HG03108 (cell line): ENCODE results near the gene PHF11.

ENCODE experiments used
- ATAC-seq: cut with Tn5 transposase; IDR thresholded peaks from one replicate; pipeline ENCODE4 v1.9.1; 2021; ENCODE audit warnings: moderate library complexity; ENCODE audit not compliant: unreplicated experiment

Gene PHF11

DNA sequence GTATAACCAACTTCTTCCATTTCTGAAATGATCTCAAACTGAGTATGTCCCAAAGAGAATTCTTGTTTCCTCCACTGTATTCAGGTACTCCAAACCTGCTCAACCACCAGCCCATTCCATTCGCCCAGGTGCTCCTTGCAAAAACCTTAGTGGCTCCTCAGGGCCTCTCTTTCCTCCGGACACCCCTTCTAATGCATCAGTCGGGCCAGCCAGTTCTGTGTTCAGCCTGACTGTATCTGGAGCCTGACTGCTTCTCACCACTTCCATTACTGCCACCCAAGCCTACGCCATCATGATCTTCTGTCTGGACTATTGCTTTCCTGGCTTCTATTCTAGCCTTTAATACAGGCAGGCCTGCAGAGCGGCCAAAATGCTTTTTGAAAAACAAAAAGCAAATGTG, 1.5 kb downstream of the PHF11 start:
- no peak for ATAC-seq

DNA sequence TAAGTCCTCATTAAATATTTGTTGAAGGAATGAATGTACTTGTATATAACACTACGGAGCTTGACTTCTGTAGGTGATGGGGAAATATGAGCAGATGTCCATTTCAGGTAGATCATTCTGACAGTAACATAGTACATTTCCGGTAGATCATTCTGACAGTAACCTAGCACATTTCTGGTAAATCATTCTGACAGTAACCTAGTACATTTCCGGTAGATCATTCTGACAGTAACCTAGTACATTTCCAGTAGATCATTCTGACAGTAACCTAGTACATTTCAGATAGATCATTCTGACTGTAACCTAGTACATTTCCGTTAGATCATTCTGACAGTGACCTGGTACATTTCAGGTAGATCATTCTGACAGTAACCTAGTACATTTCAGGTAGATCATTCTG, 2.5 kb downstream of the PHF11 start:
- no peak for ATAC-seq

DNA sequence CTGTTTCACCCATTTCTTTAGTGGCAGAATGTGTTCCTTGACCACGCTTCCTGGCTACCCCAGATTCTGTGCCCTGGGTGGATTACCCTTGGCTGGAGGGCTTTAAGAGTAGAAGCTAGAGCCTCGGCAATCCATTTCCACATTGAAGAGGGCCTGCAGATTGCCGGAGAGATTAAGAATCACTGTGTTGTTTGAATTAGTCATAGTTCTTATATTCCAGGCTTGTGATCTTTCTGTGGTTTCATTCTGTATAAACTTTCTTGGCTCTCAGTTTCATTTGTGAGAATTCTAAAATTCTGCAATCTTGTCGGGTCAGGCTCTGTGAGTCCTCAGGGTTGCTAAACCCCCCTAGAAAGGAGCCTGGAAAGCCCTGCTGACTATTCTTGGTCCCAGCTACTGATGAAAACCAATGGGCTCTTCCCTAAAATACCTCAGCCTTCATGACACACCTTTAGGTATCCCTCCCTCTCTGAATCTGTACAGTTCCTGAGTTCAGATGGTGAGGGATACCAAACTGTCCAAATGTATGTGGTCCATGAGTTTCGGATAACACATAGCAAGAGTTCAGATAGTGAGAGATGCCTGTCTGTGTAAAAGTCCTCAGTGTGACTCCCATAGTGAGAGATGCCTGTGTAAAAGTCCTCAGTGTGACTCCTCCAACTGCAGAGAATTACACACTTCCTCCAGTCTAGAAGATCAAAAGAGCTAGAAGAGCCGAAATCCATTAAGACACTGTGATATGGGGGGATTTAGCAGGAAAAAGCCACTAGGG, 4.3 kb downstream of the PHF11 start:
- ATAC-seq = no peak

DNA sequence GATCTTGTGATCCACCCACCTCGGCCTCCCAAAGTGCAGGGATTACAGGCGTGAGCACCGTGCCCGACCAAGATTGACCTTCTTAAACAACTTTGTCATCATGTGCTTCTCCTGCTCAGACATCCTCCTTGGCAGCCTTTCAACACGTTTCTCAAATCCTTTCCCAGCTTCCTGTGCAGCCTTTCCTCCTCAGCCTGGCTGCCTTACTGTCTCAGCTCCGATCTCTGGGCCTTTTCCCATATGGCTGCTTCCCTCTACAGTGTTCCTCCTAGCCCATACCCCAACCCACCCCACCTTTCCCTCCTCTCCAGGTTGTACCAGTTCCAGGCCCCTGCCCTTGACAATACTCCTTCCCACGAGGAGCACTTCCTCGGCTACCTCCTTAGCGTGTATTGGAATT, 7.2 kb downstream of the PHF11 start:
- no peak for ATAC-seq

DNA sequence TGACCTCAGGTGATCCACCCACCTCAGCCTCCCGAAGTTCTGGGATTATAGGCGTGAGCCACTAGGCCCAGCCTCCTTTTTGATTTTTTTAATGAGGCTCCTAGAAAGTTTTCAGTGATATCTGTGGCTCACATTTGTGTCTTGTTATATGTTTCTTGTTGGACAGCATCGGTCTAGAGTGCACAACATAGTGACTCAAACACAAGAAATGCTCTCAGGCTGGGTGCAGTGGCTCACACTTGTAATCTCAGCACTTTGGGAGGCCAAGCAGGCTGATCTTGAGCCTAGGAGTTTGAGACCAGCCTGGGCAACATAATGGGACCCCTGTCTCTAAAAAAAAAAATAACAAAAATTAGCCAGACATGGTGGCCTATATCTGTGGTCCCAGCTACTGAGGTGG, 8.2 kb downstream of the PHF11 start:
- no peak for ATAC-seq

DNA sequence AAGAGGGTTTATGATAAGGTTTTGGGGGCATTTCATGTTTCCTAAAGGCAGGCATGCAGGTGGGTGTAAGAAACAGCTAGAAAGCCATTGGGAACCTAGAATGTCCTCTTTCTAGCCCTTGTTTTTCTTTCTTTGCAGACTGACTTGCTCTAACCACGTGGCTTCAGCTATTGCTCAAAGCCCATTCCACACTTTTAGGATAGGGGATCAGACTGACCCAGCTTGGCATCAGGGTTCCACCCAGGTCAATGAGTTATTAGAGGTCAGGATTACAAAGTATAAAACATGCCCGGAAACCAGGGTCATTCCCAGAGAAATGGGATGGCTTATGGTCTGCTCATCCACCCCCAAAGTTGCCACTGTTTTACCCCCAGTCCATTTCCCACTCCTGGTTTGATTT, 16.8 kb downstream of the PHF11 start:
- no peak for ATAC-seq

DNA sequence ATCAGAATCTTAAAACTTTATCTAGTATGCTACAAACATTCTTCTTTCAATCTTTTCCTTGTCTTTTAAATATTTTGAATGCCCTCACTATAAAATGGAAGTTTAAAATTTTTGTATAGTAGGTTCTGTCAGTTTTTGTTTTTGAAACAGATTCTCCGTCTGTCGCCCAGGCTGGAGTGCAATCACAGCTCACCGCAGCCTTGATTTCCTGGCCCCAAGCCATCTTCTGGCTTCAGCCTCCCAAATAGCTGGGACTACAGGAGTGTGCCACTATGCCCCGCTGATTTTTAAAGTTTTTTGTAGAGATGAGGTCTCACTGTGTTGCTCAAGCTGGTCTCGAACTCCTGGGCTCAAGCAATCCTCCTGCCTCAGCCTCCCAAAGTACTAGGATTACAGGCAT, 20.7 kb downstream of the PHF11 start:
- no peak for ATAC-seq

DNA sequence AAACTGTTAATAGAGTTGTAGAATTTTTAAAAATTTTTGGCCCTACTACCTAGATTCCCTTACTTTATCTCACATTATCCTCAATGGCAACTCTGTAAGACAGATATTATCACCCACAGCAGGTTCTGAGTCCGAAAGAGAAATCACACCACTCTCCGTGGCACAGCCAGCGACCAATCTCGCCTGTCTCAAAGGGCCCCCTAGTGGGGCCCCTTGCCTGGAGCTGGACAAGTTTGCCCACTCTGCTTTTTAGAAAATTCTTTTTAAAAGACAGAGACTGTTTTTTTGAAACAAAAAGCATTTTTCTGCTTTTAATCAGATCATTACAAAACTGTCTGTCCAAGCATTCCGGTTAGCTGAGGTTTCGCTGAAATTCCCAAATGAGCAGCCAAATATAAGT, 21.7 kb downstream of the PHF11 start:
- ATAC-seq = no peak

DNA sequence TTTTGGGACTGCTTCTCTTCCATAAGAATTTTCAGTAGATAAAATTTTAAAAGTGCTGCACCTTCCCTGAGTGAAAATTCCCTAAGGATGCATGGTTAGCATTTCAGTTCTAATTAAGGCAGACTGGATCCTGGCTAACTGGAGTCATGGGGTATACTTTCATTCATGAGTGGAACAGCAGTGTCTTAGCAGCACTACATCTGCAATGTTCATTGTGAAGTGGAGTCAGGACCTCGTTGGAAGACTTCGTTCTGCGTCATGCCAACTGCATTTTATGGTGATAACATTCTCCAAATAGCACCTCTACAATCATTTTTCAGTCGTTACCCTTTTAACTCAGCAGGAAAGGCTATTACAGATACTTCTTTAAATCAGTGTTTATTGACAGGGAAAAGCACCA, 25.5 kb downstream of the PHF11 start:
- no peak for ATAC-seq

DNA sequence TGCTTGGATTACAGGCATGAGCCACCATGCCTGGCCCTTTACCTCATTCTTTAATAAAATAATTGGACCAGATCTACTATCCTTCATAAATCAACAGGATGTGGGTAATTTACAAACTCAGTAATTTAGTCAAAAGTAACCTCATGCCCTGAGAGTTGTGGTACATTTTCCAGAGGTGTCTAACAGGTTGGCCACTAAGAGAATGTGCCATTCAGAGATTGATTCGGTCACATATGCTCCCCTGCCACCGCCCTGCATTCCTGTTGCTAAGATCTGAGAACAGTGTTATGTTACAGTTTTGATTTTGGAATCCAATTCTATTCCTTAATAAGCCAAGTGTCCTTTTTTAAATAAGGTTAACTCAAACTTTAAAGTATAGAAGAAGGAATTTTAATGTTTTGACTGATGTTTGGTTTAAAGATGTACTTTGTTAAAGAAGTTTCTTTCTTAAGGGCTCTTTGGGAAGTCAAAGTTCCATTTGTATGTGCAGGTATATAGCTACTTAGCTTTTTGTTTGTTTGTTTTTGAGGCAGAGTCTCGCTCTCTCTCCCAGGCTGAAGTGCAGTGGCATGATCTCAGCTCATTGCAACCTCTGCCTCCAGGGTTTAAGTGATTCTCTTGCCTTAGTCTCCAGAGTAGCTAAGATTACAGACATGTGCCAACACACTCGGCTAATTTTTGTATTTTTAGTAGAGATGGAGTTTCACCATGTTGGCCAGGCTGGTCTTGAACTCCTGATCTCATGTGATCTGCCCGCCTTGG, 29.2 kb downstream of the PHF11 start:
- no peak for ATAC-seq

DNA sequence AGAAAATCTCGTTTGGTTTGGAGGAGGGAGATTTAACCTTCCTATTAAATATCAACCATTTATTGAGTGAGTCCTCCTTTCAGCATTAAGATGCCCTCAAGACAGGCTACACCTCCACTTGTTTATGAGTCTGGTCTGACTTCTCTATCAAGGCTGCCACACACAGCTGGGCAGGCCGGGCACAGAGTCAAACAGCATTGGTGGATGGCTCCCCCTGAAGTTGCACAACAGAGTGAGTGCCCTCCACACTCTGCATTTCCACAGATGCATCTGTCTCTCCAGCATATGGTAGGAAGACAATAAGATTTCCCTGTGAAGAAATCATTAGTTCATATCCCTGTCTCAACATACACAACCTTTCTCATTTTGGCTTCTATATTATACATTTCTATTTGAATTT, 31.4 kb downstream of the PHF11 start:
- no peak for ATAC-seq

DNA sequence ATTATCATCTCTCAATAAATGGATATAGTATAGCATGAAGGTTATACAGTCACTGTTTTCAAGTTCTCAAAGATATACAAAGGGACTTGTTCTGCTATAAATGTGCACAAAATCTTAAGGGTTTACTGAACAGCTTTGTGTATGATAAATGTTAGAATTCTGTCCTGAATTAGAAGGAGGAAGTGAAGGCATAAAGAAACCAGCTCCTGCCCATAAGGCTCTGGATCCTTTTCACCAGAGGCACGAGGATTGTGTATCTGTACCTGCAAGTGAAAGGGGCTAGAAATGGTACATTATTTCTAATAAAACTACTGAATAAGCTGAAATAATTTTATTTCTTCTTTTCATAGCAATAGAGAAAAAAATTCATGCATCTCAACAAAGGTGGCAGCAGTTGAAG, 32.4 kb downstream of the PHF11 start:
- no peak for ATAC-seq

DNA sequence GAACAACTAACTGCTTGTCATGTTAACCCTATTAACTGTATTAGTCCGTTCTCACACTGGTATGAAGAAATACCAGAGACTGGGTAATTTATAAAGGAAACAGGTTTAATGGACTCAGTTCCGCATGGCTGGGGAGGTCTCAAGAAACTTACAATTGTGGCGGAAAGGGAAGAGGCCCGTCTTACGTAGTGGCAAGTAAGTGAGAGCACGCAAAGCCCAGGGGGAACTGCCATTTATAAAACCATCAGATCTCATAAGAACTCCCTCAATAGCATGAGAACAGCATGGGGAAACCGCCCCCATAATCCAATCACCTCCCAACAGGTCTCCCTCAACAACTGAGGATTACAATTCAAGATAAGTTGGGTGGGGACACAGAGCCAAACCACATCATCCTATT, 34.7 kb downstream of the PHF11 start:
- ATAC-seq = peak; percentile 74

DNA sequence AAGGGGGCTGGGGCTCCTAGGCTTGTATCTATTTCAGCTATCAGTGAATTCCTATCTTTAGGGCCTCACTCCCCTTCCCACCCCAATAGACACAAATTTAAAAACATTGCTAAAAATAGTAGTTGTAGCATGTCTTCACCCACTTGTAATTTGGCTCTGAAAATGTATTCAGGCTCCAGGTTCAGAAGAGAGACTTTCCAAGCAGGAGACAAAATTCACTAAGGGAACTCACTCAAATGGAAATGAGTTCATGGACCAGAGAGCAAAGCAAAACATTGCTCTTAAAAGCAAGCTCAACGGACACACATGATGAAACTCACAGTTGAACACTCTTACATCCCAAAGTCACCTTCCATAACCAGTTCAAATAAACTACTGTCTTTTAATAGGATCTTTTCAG, 36.8 kb downstream of the PHF11 start:
- no peak for ATAC-seq

DNA sequence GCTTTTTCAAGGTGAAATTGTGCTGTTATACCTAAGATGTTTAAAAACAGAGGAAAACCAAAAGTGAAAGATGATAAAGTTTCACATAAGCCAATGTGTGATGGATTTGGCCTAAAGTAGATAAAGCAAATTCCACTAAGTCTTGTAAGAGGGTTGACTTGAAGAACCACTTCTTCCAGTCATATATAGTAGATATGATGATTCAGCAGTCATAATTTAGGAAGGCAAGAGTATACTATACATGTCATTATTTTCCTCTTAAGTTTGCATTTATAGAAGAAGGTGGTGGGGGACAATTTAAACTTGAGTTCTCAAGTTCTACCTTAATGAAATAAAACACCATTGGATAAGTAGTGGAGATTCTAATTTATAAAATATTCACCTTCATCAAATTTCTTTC, 37.3 kb downstream of the PHF11 start:
- no peak for ATAC-seq

DNA sequence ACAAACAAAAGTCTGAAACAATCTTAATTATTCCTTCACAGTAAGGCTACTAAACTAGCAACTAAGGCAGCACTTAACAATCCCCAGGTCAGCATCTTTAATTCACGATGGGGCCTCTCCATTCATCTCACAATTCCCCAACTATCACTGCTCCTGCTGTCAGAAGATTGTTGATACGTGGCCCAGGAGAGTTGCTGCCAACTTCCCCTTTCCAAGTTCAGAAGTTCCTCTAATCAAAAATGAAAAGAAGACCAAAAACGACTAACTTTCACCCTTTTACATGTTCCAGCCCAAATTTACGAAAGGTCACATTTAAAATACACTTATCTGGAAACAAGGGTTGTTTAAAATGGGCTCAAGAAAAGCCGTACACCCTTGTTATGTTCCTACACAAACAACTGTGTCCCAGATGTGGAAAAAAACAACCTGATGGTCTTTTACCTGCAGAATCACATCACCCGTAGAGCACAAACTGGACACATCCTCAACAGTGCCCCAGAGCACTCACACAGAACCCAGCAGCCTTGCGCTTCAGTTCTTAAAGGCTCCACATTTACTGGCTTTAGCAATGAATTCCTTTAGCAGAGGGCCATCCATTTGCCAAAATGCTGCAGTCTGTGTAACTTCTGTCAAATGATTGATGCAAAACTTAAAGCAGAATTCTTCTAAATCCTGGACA, 38.0 kb downstream of the PHF11 start:
- no peak for ATAC-seq

DNA sequence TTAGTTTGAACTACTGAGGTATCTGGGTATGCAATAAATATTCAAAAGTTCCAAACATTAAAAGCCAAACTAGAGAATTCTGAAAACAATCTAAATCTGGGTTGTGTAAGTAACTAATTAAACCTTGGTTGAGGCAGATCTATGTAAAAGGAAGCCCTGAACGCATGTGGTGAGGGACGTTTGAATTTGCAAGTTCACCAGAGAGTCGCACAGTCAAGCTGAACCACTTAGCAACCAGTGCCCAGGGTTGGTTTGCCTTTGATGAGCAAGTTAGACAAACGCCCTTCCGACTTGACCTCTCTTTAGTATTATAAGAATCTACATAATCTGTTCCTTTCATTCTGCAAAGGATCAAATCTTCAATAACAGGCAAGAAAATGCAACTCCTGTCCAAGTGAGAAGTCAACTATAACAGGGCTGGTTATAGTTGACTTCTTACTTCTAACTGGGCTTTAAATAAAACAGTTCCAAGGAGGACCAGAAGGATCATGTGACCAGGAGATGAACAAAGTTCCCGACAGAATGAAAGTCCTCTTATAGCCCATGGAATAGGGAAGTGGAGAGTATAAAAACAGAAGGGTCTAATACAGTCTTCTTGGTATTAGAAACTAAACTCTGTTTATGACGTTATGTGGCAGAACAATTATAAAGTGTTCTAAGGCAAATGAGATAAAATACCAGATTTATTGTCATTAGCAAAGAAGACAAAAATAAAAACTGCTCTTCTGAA, 40.6 kb downstream of the PHF11 start:
- ATAC-seq = peak; percentile 58

DNA sequence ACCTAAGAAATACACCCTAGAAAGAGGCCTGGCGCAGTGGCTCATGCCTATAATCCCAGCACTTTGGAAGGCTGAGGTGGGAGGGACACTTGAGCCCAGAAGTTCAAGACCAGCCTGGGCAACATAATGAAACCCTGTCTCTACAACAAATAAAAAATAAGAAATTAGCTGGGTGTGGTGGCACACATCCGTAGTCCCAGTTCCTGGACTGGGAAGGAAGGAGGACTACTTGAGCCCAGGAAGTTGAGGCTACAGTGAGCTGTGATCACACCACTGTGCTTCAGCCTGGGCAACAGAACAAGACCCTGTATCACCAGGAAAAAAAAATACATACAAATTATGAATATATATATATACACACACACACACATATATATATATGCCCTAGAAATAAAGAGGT, 42.7 kb downstream of the PHF11 start:
- no peak for ATAC-seq

DNA sequence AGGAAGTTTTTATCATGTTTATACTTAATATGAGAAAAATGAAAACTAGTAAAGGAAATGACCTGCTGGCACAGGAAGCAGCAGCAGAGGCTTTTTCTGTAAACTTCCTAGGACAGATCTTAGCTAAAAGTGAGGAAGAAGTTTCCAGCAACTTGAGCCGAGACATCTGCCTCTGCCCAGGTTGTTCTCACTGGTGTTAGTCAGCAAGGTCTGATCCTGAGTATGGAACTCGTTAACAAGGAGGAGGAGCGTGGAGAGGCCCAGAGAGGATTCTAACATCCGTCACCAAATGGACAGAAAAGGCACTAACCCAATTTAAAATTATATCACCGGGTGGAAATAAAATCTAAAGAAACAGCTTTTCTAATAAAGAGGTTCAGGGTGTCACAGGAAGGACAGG, 43.6 kb downstream of the PHF11 start:
- ATAC-seq = no peak

DNA sequence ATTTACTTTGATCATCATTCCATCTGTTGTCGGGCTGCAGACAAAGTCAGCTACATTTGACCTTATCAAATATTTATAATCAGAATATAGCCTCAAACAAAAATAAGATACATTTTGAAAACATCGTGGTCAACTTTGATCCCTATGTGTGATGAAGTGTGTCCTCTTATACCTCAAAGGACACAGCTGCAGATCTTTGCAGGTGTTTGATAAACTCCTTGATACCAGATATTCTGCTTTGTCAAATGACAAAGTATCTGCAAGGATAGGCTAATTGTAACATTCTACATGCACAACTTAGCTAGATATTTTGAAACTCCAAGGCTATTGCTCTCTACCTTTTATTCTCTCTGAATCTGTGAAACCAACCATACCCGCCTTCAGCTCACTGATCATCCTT, 44.0 kb downstream of the PHF11 start:
- no peak for ATAC-seq

DNA sequence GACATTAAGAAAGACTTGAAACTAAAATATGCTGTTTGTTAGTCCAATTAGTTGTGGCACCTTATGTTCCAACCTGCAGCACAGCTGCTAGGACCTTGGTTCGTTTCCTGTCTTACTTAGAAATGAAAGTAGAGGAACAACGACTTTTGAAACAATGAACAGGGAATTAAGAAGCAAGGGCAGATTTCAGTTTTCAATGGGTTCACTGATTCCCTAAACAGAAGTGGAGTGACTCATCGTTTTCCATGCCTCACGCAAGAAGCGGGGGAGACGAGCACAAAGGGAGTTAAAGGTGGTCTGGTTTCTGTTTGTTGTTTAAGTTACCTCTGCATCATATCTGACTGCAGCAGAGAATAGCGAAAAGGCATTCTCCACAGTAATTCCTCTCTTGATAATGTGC, 44.8 kb downstream of the PHF11 start:
- no peak for ATAC-seq
